Activated B cell treated with CpG ODN at 0.5 μM for 24 hours (primary cell): ENCODE measurements around the gene STAMBPL1. TPM values are rescaled to one million over a fixed set of nuclear protein-coding genes. Genes with fewer than 3 reads are reported as not detected.

Source experiments
- ATAC-seq: fragments of 200-7000 bp; cut with Tn5 transposase; one replicate; pipeline ENCODE4 v1.10.0; 2021; ENCODE audit warnings: low read depth, mild to moderate bottlenecking, moderate library complexity
- CTCF ChIA-PET: fragments of 350-600 bp; sonication (Branson Sonifier 250); formaldehyde crosslinking; loops from one replicate; lab custom pipeline; 2021; ENCODE audit warnings: antibody characterized with exemption; lab: Charles Lee
- POLR2A ChIA-PET: fragments of 350-600 bp; sonication (Branson Sonifier 250); formaldehyde crosslinking; loops from one replicate; lab custom pipeline; 2021; ENCODE audit warnings: antibody characterized with exemption; lab: Charles Lee
- DNase-seq: peaks from one replicate; pipeline ENCODE4 v3.0.0; 2022
- H3K27ac Mint-ChIP-seq: one replicate; pipeline ENCODE4 v1.8.0; 2020; ENCODE audit warnings: mixed read lengths
- H3K27me3 Mint-ChIP-seq: one replicate; pipeline ENCODE4 v1.8.0; 2021; ENCODE audit warnings: mixed read lengths
- H3K36me3 Mint-ChIP-seq: one replicate; pipeline ENCODE4 v1.8.0; 2021; ENCODE audit warnings: low read depth, mixed read lengths
- H3K4me1 Mint-ChIP-seq: one replicate; pipeline ENCODE4 v1.8.0; 2021; ENCODE audit warnings: mixed read lengths
- H3K4me3 Mint-ChIP-seq: one replicate; pipeline ENCODE4 v1.8.0; 2020; ENCODE audit warnings: mild to moderate bottlenecking, mixed read lengths
- H3K9me3 Mint-ChIP-seq: one replicate; pipeline ENCODE4 v1.8.0; 2020; ENCODE audit warnings: mixed read lengths
- CTCF ChIP-seq: fragments of 200-600 bp; IDR thresholded peaks from one replicate; pipeline ENCODE4 v1.8.0; 2022; ENCODE audit warnings: antibody characterized with exemption, mild to moderate bottlenecking
- intact Hi-C: fragments of 100-400 bp; cut with micrococcal nuclease; formaldehyde crosslinking; loops from one replicate; pipeline ENCODE4 v1.15.1; 2024
- total RNA-seq: library from RNA; stranded (reverse); gene quantifications from 2 replicates; pipeline ENCODE4 v1.2.3, GENCODE V29; 2022

STAMBPL1 gene
- total RNA-seq, 1 donor from 2014 or later: 44.5 TPM

DNA sequence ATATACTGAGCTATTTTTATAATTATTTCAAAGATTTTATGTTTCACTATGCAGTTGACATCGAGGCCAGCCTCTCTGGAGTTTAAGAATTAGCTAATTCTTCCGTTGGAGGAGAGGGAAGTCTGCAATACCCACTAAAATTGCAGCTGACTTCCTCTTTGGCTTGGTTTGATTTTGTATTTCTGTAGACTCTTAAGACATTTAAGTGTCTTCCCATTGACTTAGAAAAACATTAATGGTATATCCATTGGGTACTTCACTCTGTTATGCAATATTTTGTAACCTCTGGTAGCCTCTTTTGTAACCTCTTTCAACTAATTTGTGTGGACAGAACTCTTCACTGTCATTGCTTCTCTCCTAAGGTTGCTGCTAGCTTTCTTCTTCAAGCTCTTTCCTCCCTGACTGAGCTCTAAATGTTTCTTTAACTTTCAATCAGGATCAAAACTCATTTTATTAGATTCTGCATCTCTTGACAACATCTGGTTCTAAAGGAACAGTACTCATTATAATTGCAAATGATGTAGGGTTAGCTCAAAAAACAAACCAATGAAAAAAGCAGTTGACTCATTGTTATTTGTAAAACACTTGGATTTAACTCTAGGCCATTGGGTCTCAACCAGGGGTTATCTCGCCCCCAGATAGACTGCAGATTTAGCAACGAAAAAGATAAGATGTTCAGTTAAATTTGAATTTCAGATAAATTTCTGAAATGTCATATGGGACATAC is 26.7 kb upstream of the STAMBPL1 start:
- no peak for TF ChIP-seq CTCF
- peaks cover 4% of the 10 kb centered on the region for H3K4me1 Mint-ChIP-seq
- CTCF ChIA-PET: interaction anchor here (0.9 to 1.6 kb wide), 4 partner anchors 18 to 79 kb away, joined by 3 to 7 read pairs (median 3); no protein-coding TSS in a partner anchor
- no peak for DNase-seq
- no peaks in the 10 kb centered on the region for H3K9me3 Mint-ChIP-seq
- intact Hi-C loops: no loop called here
- H3K27ac Mint-ChIP-seq: no peak overlapping the region
- H3K27me3 Mint-ChIP-seq: no peaks in the 10 kb centered on the region
- H3K4me3 Mint-ChIP-seq: no peak overlapping the region
- POLR2A ChIA-PET: interaction anchor here (1.7 kb wide), 1 partner anchor 48 kb away, joined by 4 read pairs; no protein-coding TSS in a partner anchor
- no peak for ATAC-seq
- no peaks in the 10 kb centered on the region for H3K36me3 Mint-ChIP-seq

DNA sequence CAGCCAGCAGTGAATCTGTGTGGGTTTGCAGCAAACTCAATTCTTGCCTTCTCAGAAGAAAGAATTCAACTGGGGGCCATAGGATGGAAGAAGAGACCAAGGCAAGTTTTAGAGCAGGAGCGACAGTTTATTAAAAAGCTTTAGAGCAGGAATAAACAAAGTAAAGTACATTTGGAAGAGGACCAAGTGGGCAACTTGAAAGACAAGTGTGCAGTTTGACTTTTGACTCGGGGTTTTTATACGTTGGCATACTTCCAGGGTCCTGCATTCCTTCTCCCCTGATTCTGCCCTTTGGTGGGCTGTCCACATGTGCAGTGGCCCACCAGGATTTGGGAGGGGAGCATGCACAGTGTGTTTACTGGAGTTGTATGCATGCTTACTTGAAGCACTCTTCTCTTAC is 25.4 kb upstream of the STAMBPL1 start:
- Mint-ChIP-seq H3K36me3 (no peaks in the 10 kb centered on the region), H3K9me3 (no peaks in the 10 kb centered on the region), H3K27me3 (no peaks in the 10 kb centered on the region), H3K4me3 (no peak overlapping the region), H3K27ac (no peak overlapping the region), H3K4me1 (peaks cover 4% of the 10 kb centered on the region)
- DNase-seq (no peak), ATAC-seq (no peak)
- ChIA-PET POLR2A (no interaction called here), CTCF (no interaction called here)
- TF ChIP-seq CTCF: no peak
- intact Hi-C loops: no loop called here

- no peak for TF ChIP-seq CTCF
- Mint-ChIP-seq H3K4me1 (peaks cover 4% of the 10 kb centered on the region), H3K4me3 (no peak overlapping the region), H3K27ac (no peak overlapping the region), H3K9me3 (no peaks in the 10 kb centered on the region), H3K27me3 (no peaks in the 10 kb centered on the region), H3K36me3 (no peaks in the 10 kb centered on the region)
- ChIA-PET POLR2A (no interaction called here), CTCF (no interaction called here)
- ATAC-seq (no peak), DNase-seq (no peak)
- intact Hi-C loops: no loop called here
Observed at GRCh38 chr10:88857831-88858230, 22.2 kb upstream of the STAMBPL1 start.

- Mint-ChIP-seq H3K9me3 (no peaks in the 10 kb centered on the region), H3K27me3 (no peaks in the 10 kb centered on the region), H3K4me3 (no peak overlapping the region), H3K27ac (no peak overlapping the region), H3K4me1 (peaks cover under 1% of the 10 kb centered on the region), H3K36me3 (no peaks in the 10 kb centered on the region)
- CTCF ChIA-PET: no interaction called here
- no peak for DNase-seq
- intact Hi-C loops: no loop called here
- no peak for TF ChIP-seq CTCF
- POLR2A ChIA-PET: no interaction called here
- no peak for ATAC-seq
Observed at GRCh38 chr10:88858491-88858890, 21.6 kb upstream of the STAMBPL1 start.

- ChIA-PET CTCF (no interaction called here), POLR2A (no interaction called here)
- no peak for DNase-seq
- TF ChIP-seq CTCF: no peak
- Mint-ChIP-seq H3K9me3 (no peaks in the 10 kb centered on the region), H3K4me3 (no peak overlapping the region), H3K36me3 (no peaks in the 10 kb centered on the region), H3K27ac (no peak overlapping the region), H3K27me3 (no peaks in the 10 kb centered on the region), H3K4me1 (no peaks in the 10 kb centered on the region)
- no peak for ATAC-seq
- intact Hi-C loops: no loop called here
Observed at GRCh38 chr10:88861036-88861435, 19.0 kb upstream of the STAMBPL1 start.
